ENCODE results near the gene ENAH.

ENAH gene

GRCh38 chr1:225454733-225455132, 198.2 kb downstream of the ENAH start:
- H3K9me3 Mint-ChIP-seq, result no peaks in the 10 kb centered on the region
- H3K27ac Mint-ChIP-seq, result peak overlapping the region; percentile 74
- peak overlapping the region; percentile 33 for H3K4me3 Mint-ChIP-seq
- peak; percentile 82 for DNase-seq (ENCODE audit: low spot score)
- H3K4me1 Mint-ChIP-seq (ENCODE audit: low read depth), result peaks cover 35% of the 10 kb centered on the region
- no peaks in the 10 kb centered on the region for H3K27me3 Mint-ChIP-seq (ENCODE audit: low read depth)
- H3K36me3 Mint-ChIP-seq (ENCODE audit: low read depth), result peaks cover 3% of the 10 kb centered on the region

GRCh38 chr1:225453797-225454648, 198.9 kb downstream of the ENAH start:
- DNase-seq (ENCODE audit: low spot score), result no peak
- H3K27me3 Mint-ChIP-seq (ENCODE audit: low read depth), result no peaks in the 10 kb centered on the region
- no peaks in the 10 kb centered on the region for H3K9me3 Mint-ChIP-seq
- peaks cover 3% of the 10 kb centered on the region for H3K36me3 Mint-ChIP-seq (ENCODE audit: low read depth)
- H3K4me3 Mint-ChIP-seq, result peak overlapping the region; percentile 33
- peaks cover 29% of the 10 kb centered on the region for H3K4me1 Mint-ChIP-seq (ENCODE audit: low read depth)
- H3K27ac Mint-ChIP-seq, result peak overlapping the region; percentile 62

- H3K27me3 Mint-ChIP-seq (ENCODE audit: low read depth), result no peaks in the 10 kb centered on the region
- no peak overlapping the region for H3K27ac Mint-ChIP-seq
- H3K9me3 Mint-ChIP-seq, result no peaks in the 10 kb centered on the region
- H3K4me3 Mint-ChIP-seq, result no peak overlapping the region
- peaks cover 28% of the 10 kb centered on the region for H3K4me1 Mint-ChIP-seq (ENCODE audit: low read depth)
- DNase-seq (ENCODE audit: low spot score), result no peak
- peaks cover 3% of the 10 kb centered on the region for H3K36me3 Mint-ChIP-seq (ENCODE audit: low read depth)
Measured at GRCh38 chr1:225451840-225452515, 200.9 kb downstream of the ENAH start.

GRCh38 chr1:225451340-225451739, 201.6 kb downstream of the ENAH start:
- no peaks in the 10 kb centered on the region for H3K9me3 Mint-ChIP-seq
- H3K36me3 Mint-ChIP-seq (ENCODE audit: low read depth), result peaks cover 3% of the 10 kb centered on the region
- no peak overlapping the region for H3K27ac Mint-ChIP-seq
- peaks cover 28% of the 10 kb centered on the region for H3K4me1 Mint-ChIP-seq (ENCODE audit: low read depth)
- no peaks in the 10 kb centered on the region for H3K27me3 Mint-ChIP-seq (ENCODE audit: low read depth)
- DNase-seq (ENCODE audit: low spot score), result no peak
- no peak overlapping the region for H3K4me3 Mint-ChIP-seq

- Mint-ChIP-seq H3K4me1 (ENCODE audit: low read depth) (peaks cover 35% of the 10 kb centered on the region), H3K9me3 (no peaks in the 10 kb centered on the region), H3K4me3 (no peak overlapping the region), H3K36me3 (ENCODE audit: low read depth) (peaks cover 3% of the 10 kb centered on the region), H3K27me3 (ENCODE audit: low read depth) (no peaks in the 10 kb centered on the region), H3K27ac (no peak overlapping the region)
- DNase-seq (ENCODE audit: low spot score), result no peak
Measured at GRCh38 chr1:225450491-225451191, 202.3 kb downstream of the ENAH start.

GRCh38 chr1:225449774-225450173, 203.1 kb downstream of the ENAH start:
- no peak overlapping the region for H3K4me3 Mint-ChIP-seq
- peaks cover 2% of the 10 kb centered on the region for H3K9me3 Mint-ChIP-seq
- peaks cover 4% of the 10 kb centered on the region for H3K36me3 Mint-ChIP-seq (ENCODE audit: low read depth)
- no peak for DNase-seq (ENCODE audit: low spot score)
- H3K4me1 Mint-ChIP-seq (ENCODE audit: low read depth), result peaks cover 40% of the 10 kb centered on the region
- peaks cover 3% of the 10 kb centered on the region for H3K27me3 Mint-ChIP-seq (ENCODE audit: low read depth)
- no peak overlapping the region for H3K27ac Mint-ChIP-seq

- Mint-ChIP-seq H3K36me3 (ENCODE audit: low read depth) (peaks cover 6% of the 10 kb centered on the region), H3K4me3 (no peak overlapping the region), H3K27ac (no peak overlapping the region), H3K9me3 (peaks cover 4% of the 10 kb centered on the region), H3K4me1 (ENCODE audit: low read depth) (peaks cover 40% of the 10 kb centered on the region), H3K27me3 (ENCODE audit: low read depth) (peaks cover 3% of the 10 kb centered on the region)
- DNase-seq (ENCODE audit: low spot score), result no peak
Measured at GRCh38 chr1:225449261-225449660, 203.7 kb downstream of the ENAH start.

- Mint-ChIP-seq H3K4me3 (no peak overlapping the region), H3K36me3 (ENCODE audit: low read depth) (peaks cover 9% of the 10 kb centered on the region), H3K27me3 (ENCODE audit: low read depth) (peaks cover 3% of the 10 kb centered on the region), H3K27ac (no peak overlapping the region), H3K9me3 (peaks cover 4% of the 10 kb centered on the region), H3K4me1 (ENCODE audit: low read depth) (peaks cover 38% of the 10 kb centered on the region)
- no peak for DNase-seq (ENCODE audit: low spot score)
Measured at GRCh38 chr1:225448146-225448805, 204.6 kb downstream of the ENAH start.

- Mint-ChIP-seq H3K4me1 (ENCODE audit: low read depth) (peaks cover 43% of the 10 kb centered on the region), H3K27me3 (ENCODE audit: low read depth) (peaks cover 3% of the 10 kb centered on the region), H3K36me3 (ENCODE audit: low read depth) (peaks cover 9% of the 10 kb centered on the region), H3K4me3 (no peak overlapping the region), H3K9me3 (peaks cover 4% of the 10 kb centered on the region), H3K27ac (peak overlapping the region; percentile 1)
- DNase-seq (ENCODE audit: low spot score), result no peak
Measured at GRCh38 chr1:225447650-225448089, 205.3 kb downstream of the ENAH start.

GRCh38 chr1:225446981-225447615, 205.8 kb downstream of the ENAH start:
- no peak for DNase-seq (ENCODE audit: low spot score)
- Mint-ChIP-seq H3K36me3 (ENCODE audit: low read depth) (peaks cover 9% of the 10 kb centered on the region), H3K27me3 (ENCODE audit: low read depth) (peaks cover 3% of the 10 kb centered on the region), H3K4me3 (no peak overlapping the region), H3K9me3 (peaks cover 4% of the 10 kb centered on the region), H3K4me1 (ENCODE audit: low read depth) (peaks cover 47% of the 10 kb centered on the region), H3K27ac (no peak overlapping the region)

- H3K27me3 Mint-ChIP-seq (ENCODE audit: low read depth), result peaks cover 3% of the 10 kb centered on the region
- peaks cover 4% of the 10 kb centered on the region for H3K9me3 Mint-ChIP-seq
- peaks cover 52% of the 10 kb centered on the region for H3K4me1 Mint-ChIP-seq (ENCODE audit: low read depth)
- H3K4me3 Mint-ChIP-seq, result no peak overlapping the region
- peak overlapping the region; percentile 31 for H3K27ac Mint-ChIP-seq
- peaks cover 9% of the 10 kb centered on the region for H3K36me3 Mint-ChIP-seq (ENCODE audit: low read depth)
- no peak for DNase-seq (ENCODE audit: low spot score)
Measured at GRCh38 chr1:225446595-225446960, 206.3 kb downstream of the ENAH start.

- Mint-ChIP-seq H3K4me3 (peak overlapping the region; percentile 77), H3K9me3 (peaks cover 4% of the 10 kb centered on the region), H3K4me1 (ENCODE audit: low read depth) (peaks cover 56% of the 10 kb centered on the region), H3K27me3 (ENCODE audit: low read depth) (peaks cover 3% of the 10 kb centered on the region), H3K27ac (peak overlapping the region; percentile 95), H3K36me3 (ENCODE audit: low read depth) (peaks cover 9% of the 10 kb centered on the region)
- no peak for DNase-seq (ENCODE audit: low spot score)
Measured at GRCh38 chr1:225445639-225446594, 207.0 kb downstream of the ENAH start.
